PC-9 (cell line): ENCODE data around the gene RAP1B. TPM values are rescaled to one million over a fixed set of nuclear protein-coding genes. Genes with fewer than 3 reads are reported as not detected.

Experiments
- Bru-seq: library from RNA; stranded (reverse); fragments of 400-500 nt; gene quantifications from one replicate; lab custom pipeline; 2021; lab: Mats Ljungman, UMichigan
- BruChase-seq, 2 experiments: library from RNA; stranded (reverse); fragments of 400-500 nt; gene quantifications; one replicate each; lab custom pipeline; 2021; lab: Mats Ljungman, UMichigan
- BruUV-seq: library from RNA; stranded (reverse); fragments of 400-500 nt; replicated peaks from 2 replicates; lab custom pipeline; 2021; lab: Mats Ljungman, UMichigan
- CTCF ChIA-PET: fragments of 300-600 bp; sonication (Branson Sonifier 250); formaldehyde crosslinking; loops from one replicate; lab custom pipeline; 2022; ENCODE audit warnings: antibody characterized with exemption; lab: Charles Lee
- POLR2A ChIA-PET: fragments of 300-600 bp; sonication (Branson Sonifier 250); formaldehyde crosslinking; loops from one replicate; lab custom pipeline; 2022; ENCODE audit warnings: antibody characterized with exemption; ENCODE audit not compliant: unreplicated experiment; lab: Charles Lee
- DNase-seq, 2 experiments: peaks; one replicate each; pipeline versions ENCODE4 v3.0.0 to v3.0.0-alpha.2; 2015 to 2022; ENCODE audit warnings: mixed read lengths in 1 of 2
- H2AFZ ChIP-seq: fragments of 200-600 bp; sonication (generic); 2 replicates; pipeline ENCODE4 v1.8.1; 2017; ENCODE audit warnings: antibody characterized with exemption
- H3F3A ChIP-seq: fragments of 200-600 bp; sonication (generic); 2 replicates; pipeline ENCODE4 v1.8.1; 2017; ENCODE audit warnings: antibody characterized with exemption, mild to moderate bottlenecking, low read depth; ENCODE audit not compliant: insufficient read depth
- H3K27ac ChIP-seq: fragments of 200-600 bp; sonication (generic); 2 replicates; pipeline ENCODE4 v1.6.1; 2016; ENCODE audit warnings: mixed run types
- H3K27me3 ChIP-seq: fragments of 200-600 bp; sonication (generic); 2 replicates; pipeline ENCODE4 v1.6.1; 2016; ENCODE audit warnings: low read depth, mixed run types; ENCODE audit not compliant: insufficient read depth
- H3K36me3 ChIP-seq: fragments of 200-600 bp; sonication (generic); 2 replicates; pipeline ENCODE4 v1.6.1; 2016; ENCODE audit warnings: low read depth, mixed run types
- H3K4me1 ChIP-seq: fragments of 200-600 bp; sonication (generic); replicated peaks from 2 replicates; pipeline ENCODE4 v1.6.1; 2016; ENCODE audit warnings: mixed run types; ENCODE audit not compliant: insufficient read depth
- H3K4me2 ChIP-seq: fragments of 200-600 bp; sonication (generic); 2 replicates; pipeline ENCODE4 v1.6.1; 2017; ENCODE audit warnings: mixed run types
- H3K4me3 ChIP-seq: fragments of 200-600 bp; sonication (generic); 2 replicates; pipeline ENCODE4 v1.6.1; 2016; ENCODE audit warnings: mixed run types
- H3K79me2 ChIP-seq: fragments of 200-600 bp; sonication (generic); 2 replicates; pipeline ENCODE4 v1.6.1; 2017; ENCODE audit warnings: low read depth, mixed run types
- H3K9me2 ChIP-seq: fragments of 200-600 bp; sonication (generic); 2 replicates; pipeline ENCODE4 v1.8.1; 2017; ENCODE audit warnings: mild to moderate bottlenecking; ENCODE audit not compliant: insufficient read depth
- H3K9me3 ChIP-seq: fragments of 200-600 bp; sonication (generic); 2 replicates; pipeline ENCODE4 v1.8.1; 2016; ENCODE audit warnings: low read depth; ENCODE audit not compliant: insufficient read depth
- H4K20me1 ChIP-seq: fragments of 200-600 bp; sonication (generic); 2 replicates; pipeline ENCODE4 v1.8.1; 2017; ENCODE audit not compliant: insufficient read depth
- EZH2 ChIP-seq: fragments of 200-600 bp; sonication (generic); IDR thresholded peaks from 2 replicates; pipeline ENCODE4 v1.8.0; 2017; ENCODE audit warnings: antibody characterized with exemption, low read depth
- intact Hi-C: fragments of 100-400 bp; cut with micrococcal nuclease; formaldehyde crosslinking; loops from one replicate; pipeline ENCODE4 v1.10.0; 2022; ENCODE audit not compliant: unreplicated experiment
- long read RNA-seq: library from polyadenylated mRNA; stranded (forward); transcript quantifications from one replicate; pipeline ENCODE4 v2.0.0, GENCODE V29; 2022
- total RNA-seq: library from RNA; stranded (reverse); gene quantifications from 2 replicates; pipeline ENCODE4 v1.2.3, GENCODE V29; 2021
- TF ChIP-seq, protein P1 (sequence below): fragments of 200-600 bp; sonication (generic); conservative IDR thresholded peaks from 2 replicates; pipeline ENCODE4 v1.6.1; 2017; ENCODE audit warnings: mixed run types, antibody characterized with exemption, mild to moderate bottlenecking, moderate library complexity

Gene RAP1B
- total RNA-seq: 59.0 and 89.7 TPM in 2 replicates
- Bru-seq, nascent RNA: percentile 93 among the genes with signal in this experiment
- percentile 96 among the genes with signal in this experiment for BruChase-seq, experiment 1, labeled RNA remaining after a 2-hour chase
- percentile 88 among the genes with signal in this experiment for BruChase-seq, experiment 2, labeled RNA remaining after a 6-hour chase
- long read RNA-seq, full-length matches to known transcripts: 170 of 185 reads
- long read RNA-seq, partial matches to known transcripts: 1 of 185 reads
- long read RNA-seq, other reads (novel, unspliced or antisense): 14 of 185 reads

DNA sequence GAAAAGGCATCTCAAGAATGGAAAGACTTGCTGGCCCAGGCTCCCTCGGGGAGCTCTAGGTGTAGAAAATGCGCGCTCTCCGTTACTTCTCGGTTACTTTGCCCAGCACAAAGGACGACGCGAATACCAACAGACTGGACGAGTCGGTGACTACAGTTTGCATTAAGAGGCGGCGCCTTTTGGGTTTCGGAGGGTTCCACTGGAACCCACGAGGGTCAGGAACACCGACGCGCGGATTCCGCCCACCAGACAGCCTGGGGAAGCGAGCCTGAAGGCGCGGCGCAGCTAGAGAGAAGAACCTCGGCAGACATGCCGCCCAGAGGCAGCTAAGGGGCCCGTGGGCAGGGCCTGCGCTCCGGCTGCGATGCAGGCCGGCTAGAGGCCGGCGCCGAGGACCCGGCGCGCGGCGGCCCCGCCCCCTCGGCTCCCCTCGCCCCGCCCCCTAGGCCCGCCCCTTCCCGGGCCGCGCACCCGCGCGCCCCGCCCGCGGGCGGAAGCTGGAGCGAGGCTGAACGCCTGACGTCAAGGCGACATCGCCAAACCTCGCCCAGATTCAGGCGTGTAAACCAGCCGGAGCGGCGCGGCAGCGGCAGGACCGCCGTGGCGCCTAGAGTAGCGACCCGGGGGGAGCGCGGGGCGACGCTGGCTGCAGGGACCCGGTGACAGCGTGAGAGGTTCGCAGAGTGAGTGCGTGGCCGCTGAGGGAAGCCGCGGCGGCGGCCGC lies at the start of gene RAP1B:
Gene RAP1B, plus strand, starts transcription at position 530 of the 724 bp plus-strand sequence. CDS start 37,826 bp downstream, outside the sequence.
- peak within 1 kb of the TSS; percentile 97 for H3K4me3 ChIP-seq
- CTCF ChIA-PET: interaction anchor here (0.6 kb wide), 3 partner anchors 59 to 1104 kb away, joined by 3 to 4 read pairs (median 4); no protein-coding TSS in a partner anchor
- peak; percentile 66 to 89 for DNase-seq

DNA sequence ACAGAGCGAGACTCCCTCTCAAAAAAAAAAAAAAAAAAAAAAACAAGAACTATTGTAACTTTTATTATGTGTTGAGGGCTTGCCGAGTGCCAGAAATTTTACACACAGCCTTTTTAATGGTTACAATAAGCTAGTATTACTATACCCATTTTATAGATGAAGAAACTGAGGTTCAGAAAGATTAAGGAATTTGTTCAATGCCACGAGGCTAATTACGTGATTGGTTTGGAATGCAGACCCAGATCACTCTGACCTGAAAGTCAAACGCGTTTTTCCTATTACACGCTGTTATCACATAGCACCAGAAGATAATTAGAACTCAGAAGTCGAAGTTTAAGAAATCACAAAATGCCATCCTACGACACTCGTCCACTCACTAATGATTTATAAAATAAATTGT lies 48.9 kb upstream of the RAP1B start:
- BruUV-seq: no TSS peak
- Histone ChIP-seq H3K36me3 (no peaks in the 10 kb centered on the region), H3K27me3 (no peaks in the 10 kb centered on the region), H3K9me3 (no peaks in the 10 kb centered on the region), H3K4me1 (peaks cover 24% of the 10 kb centered on the region), H3K9me2 (no peaks in the 10 kb centered on the region), H3K27ac (no peak overlapping the region), H3K4me3 (no peak overlapping the region), H3K4me2 (no peak overlapping the region), H3K79me2 (no peaks in the 10 kb centered on the region), H3F3A (peaks cover 13% of the 10 kb centered on the region), H4K20me1 (no peaks in the 10 kb centered on the region), H2AFZ (no peak overlapping the region)
- ChIA-PET POLR2A (no interaction called here), CTCF (no interaction called here)
- no peak for DNase-seq
- intact Hi-C loops: no loop called here
- TF ChIP-seq, protein P1, sequence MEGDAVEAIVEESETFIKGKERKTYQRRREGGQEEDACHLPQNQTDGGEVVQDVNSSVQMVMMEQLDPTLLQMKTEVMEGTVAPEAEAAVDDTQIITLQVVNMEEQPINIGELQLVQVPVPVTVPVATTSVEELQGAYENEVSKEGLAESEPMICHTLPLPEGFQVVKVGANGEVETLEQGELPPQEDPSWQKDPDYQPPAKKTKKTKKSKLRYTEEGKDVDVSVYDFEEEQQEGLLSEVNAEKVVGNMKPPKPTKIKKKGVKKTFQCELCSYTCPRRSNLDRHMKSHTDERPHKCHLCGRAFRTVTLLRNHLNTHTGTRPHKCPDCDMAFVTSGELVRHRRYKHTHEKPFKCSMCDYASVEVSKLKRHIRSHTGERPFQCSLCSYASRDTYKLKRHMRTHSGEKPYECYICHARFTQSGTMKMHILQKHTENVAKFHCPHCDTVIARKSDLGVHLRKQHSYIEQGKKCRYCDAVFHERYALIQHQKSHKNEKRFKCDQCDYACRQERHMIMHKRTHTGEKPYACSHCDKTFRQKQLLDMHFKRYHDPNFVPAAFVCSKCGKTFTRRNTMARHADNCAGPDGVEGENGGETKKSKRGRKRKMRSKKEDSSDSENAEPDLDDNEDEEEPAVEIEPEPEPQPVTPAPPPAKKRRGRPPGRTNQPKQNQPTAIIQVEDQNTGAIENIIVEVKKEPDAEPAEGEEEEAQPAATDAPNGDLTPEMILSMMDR: no peak
- no peak for TF ChIP-seq EZH2

More for the DNA sequence above, at the start of gene RAP1B:
- no peak for TF ChIP-seq EZH2
- TF ChIP-seq, protein P1: no peak
- peaks cover 30% of the 10 kb centered on the region for H4K20me1 ChIP-seq
- H3K9me3 ChIP-seq: no peaks in the 10 kb centered on the region
- BruUV-seq: no TSS peak
- peaks cover 9% of the 10 kb centered on the region for H3F3A ChIP-seq
- peak within 1 kb of the TSS; percentile 96 for H3K4me2 ChIP-seq
- no peaks in the 10 kb centered on the region for H3K9me2 ChIP-seq
- peaks cover 5% of the 10 kb centered on the region; the same call in 1 of the 2 replicates for H3K36me3 ChIP-seq
- peaks cover 43% of the 10 kb centered on the region for H3K79me2 ChIP-seq
- intact Hi-C loops: loop anchor here (1.0 to 5.0 kb wide), 5 partner anchors 26 to 245 kb away; partner anchors contain the start of gene NUP107
- peaks cover 25% of the 10 kb centered on the region for H3K4me1 ChIP-seq
- peak within 1 kb of the TSS; percentile 60 for H3K27ac ChIP-seq
- POLR2A ChIA-PET: interaction anchor here (0.5 to 1.4 kb wide), 6 partner anchors 10 to 1831 kb away, joined by 3 to 23 read pairs (median 6); no protein-coding TSS in a partner anchor
- peak within 1 kb of the TSS; percentile 95 for H2AFZ ChIP-seq
- H3K27me3 ChIP-seq: no peaks in the 10 kb centered on the region

DNA sequence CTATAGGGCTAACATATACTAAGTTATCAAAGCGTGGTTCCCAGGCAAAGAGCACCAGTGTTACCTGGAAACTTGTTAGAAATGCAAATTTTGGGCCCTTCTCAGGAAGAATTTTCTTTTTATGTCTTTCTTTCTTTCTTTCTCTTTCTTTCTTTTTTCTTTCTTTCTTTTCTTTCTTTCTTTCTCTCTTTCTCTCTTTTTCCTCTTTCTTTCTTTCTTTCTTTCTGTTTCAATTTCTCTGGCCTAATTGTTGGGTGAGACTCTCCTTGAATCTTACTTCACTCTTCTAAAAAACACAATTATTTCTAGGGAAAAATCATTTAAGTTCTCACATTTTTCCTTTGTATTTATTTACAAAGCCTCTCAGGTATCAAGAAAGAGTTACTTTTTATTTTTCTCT lies 46.5 kb upstream of the RAP1B start:
- Histone ChIP-seq H3K9me2 (no peaks in the 10 kb centered on the region), H3K27ac (no peak overlapping the region), H3K36me3 (no peaks in the 10 kb centered on the region), H3F3A (peaks cover 13% of the 10 kb centered on the region), H3K4me1 (peaks cover 24% of the 10 kb centered on the region), H4K20me1 (no peaks in the 10 kb centered on the region), H3K27me3 (no peaks in the 10 kb centered on the region), H3K79me2 (no peaks in the 10 kb centered on the region), H2AFZ (no peak overlapping the region), H3K4me3 (no peak overlapping the region), H3K4me2 (no peak overlapping the region), H3K9me3 (no peaks in the 10 kb centered on the region)
- DNase-seq: no peak
- CTCF ChIA-PET: no interaction called here
- BruUV-seq: no TSS peak
- no peak for TF ChIP-seq EZH2
- TF ChIP-seq, protein P1: no peak
- intact Hi-C loops: no loop called here
- POLR2A ChIA-PET: interaction anchor here (0.6 kb wide), 1 partner anchor 128 kb away, joined by 6 read pairs; no protein-coding TSS in a partner anchor
